MM.1S (cell line): ENCODE measurements around the gene SRPK2.

Experiments
- DNase-seq: peaks from one replicate; pipeline ENCODE4 v3.0.0-alpha.2; 2015
- H2AFZ ChIP-seq: fragments of 300-600 bp; sonication (generic); 2 replicates; pipeline ENCODE4 v1.6.0; 2016; ENCODE audit warnings: antibody characterized with exemption, low read length
- H3F3A ChIP-seq: fragments of 300-600 bp; sonication (generic); 2 replicates; pipeline ENCODE4 v1.6.1; 2016; ENCODE audit warnings: mild to moderate bottlenecking, antibody characterized with exemption, low read length, moderate library complexity, mixed read lengths; ENCODE audit not compliant: insufficient read depth
- H3K27ac ChIP-seq: fragments of 300-600 bp; sonication (generic); 2 replicates; pipeline ENCODE4 v1.5.1; 2016; ENCODE audit warnings: mild to moderate bottlenecking, low read length
- H3K27me3 ChIP-seq: fragments of 300-600 bp; sonication (generic); replicated peaks from 2 replicates; pipeline ENCODE4 v1.6.0; 2016; ENCODE audit warnings: low read length; ENCODE audit not compliant: insufficient read depth
- H3K36me3 ChIP-seq: fragments of 300-600 bp; sonication (generic); replicated peaks from 2 replicates; pipeline ENCODE4 v1.6.1; 2016; ENCODE audit warnings: mild to moderate bottlenecking, low read length, mixed read lengths; ENCODE audit not compliant: insufficient read depth
- H3K4me1 ChIP-seq: fragments of 300-600 bp; sonication (generic); 2 replicates; pipeline ENCODE4 v1.6.1; 2016; ENCODE audit warnings: low read length, mixed read lengths
- H3K4me2 ChIP-seq: fragments of 300-600 bp; sonication (generic); 2 replicates; pipeline ENCODE4 v1.6.0; 2016; ENCODE audit warnings: low read depth, low read length
- H3K4me3 ChIP-seq: fragments of 300-600 bp; sonication (generic); 2 replicates; pipeline ENCODE4 v1.5.1; 2016; ENCODE audit warnings: low read length, mixed read lengths
- H3K79me2 ChIP-seq: fragments of 300-600 bp; sonication (generic); 2 replicates; pipeline ENCODE4 v1.6.1; 2016; ENCODE audit warnings: mixed run types, low read length, mixed read lengths
- H3K9ac ChIP-seq: fragments of 300-600 bp; sonication (generic); 2 replicates; pipeline ENCODE4 v1.6.1; 2016; ENCODE audit warnings: low read length, mixed read lengths
- H3K9me2 ChIP-seq: fragments of 300-600 bp; sonication (generic); replicated peaks from 2 replicates; pipeline ENCODE4 v1.6.1; 2016; ENCODE audit warnings: mild to moderate bottlenecking, low read length, mixed read lengths; ENCODE audit not compliant: insufficient read depth
- H3K9me3 ChIP-seq: fragments of 300-600 bp; sonication (generic); replicated peaks from 2 replicates; pipeline ENCODE4 v1.6.1; 2016; ENCODE audit warnings: mild to moderate bottlenecking, low read length, mixed read lengths; ENCODE audit not compliant: insufficient read depth
- H4K20me1 ChIP-seq: fragments of 300-600 bp; sonication (generic); 2 replicates; pipeline ENCODE4 v1.6.1; 2016; ENCODE audit warnings: mild to moderate bottlenecking, low read length, moderate library complexity, mixed read lengths; ENCODE audit not compliant: insufficient read depth
- EZH2 ChIP-seq: fragments of 300-600 bp; sonication (generic); optimal IDR thresholded peaks from 2 replicates; pipeline ENCODE3; 2017; ENCODE audit warnings: low read depth, mild to moderate bottlenecking, antibody characterized with exemption, low read length, mixed read lengths
- EZH2phosphoT487 ChIP-seq: fragments of 300-600 bp; sonication (generic); IDR thresholded peaks from 2 replicates; pipeline ENCODE4 v1.6.1; 2018; ENCODE audit warnings: antibody characterized with exemption, low read length
- TF ChIP-seq, protein P1 (sequence below): fragments of 300-600 bp; sonication (generic); IDR thresholded peaks from 2 replicates; pipeline ENCODE4 v1.5.1; 2016; ENCODE audit warnings: antibody characterized with exemption, low read length, mixed read lengths

The SRPK2 gene

GRCh38 chr7:105087981-105088380 lies 300.7 kb downstream of the SRPK2 start:
- no peaks in the 10 kb centered on the region; the same call in 1 of the 2 replicates for H4K20me1 ChIP-seq
- no peaks in the 10 kb centered on the region for H3K9me3 ChIP-seq
- H3F3A ChIP-seq, result no peaks in the 10 kb centered on the region
- no peaks in the 10 kb centered on the region for H3K9me2 ChIP-seq
- H3K4me2 ChIP-seq, result no peak overlapping the region
- no peak overlapping the region for H3K27ac ChIP-seq
- H3K4me1 ChIP-seq, result no peaks in the 10 kb centered on the region
- H3K4me3 ChIP-seq, result no peak overlapping the region
- no peak for DNase-seq
- no peak overlapping the region for H3K9ac ChIP-seq
- H3K79me2 ChIP-seq, result peaks cover 56% of the 10 kb centered on the region
- H3K27me3 ChIP-seq, result no peaks in the 10 kb centered on the region
- H3K36me3 ChIP-seq, result peaks cover 4% of the 10 kb centered on the region; the same call in 1 of the 2 replicates
- H2AFZ ChIP-seq, result no peak overlapping the region
- TF ChIP-seq, protein P1, sequence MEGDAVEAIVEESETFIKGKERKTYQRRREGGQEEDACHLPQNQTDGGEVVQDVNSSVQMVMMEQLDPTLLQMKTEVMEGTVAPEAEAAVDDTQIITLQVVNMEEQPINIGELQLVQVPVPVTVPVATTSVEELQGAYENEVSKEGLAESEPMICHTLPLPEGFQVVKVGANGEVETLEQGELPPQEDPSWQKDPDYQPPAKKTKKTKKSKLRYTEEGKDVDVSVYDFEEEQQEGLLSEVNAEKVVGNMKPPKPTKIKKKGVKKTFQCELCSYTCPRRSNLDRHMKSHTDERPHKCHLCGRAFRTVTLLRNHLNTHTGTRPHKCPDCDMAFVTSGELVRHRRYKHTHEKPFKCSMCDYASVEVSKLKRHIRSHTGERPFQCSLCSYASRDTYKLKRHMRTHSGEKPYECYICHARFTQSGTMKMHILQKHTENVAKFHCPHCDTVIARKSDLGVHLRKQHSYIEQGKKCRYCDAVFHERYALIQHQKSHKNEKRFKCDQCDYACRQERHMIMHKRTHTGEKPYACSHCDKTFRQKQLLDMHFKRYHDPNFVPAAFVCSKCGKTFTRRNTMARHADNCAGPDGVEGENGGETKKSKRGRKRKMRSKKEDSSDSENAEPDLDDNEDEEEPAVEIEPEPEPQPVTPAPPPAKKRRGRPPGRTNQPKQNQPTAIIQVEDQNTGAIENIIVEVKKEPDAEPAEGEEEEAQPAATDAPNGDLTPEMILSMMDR, result no peak
- TF ChIP-seq EZH2phosphoT487 (no peak), EZH2 (no peak)

DNA sequence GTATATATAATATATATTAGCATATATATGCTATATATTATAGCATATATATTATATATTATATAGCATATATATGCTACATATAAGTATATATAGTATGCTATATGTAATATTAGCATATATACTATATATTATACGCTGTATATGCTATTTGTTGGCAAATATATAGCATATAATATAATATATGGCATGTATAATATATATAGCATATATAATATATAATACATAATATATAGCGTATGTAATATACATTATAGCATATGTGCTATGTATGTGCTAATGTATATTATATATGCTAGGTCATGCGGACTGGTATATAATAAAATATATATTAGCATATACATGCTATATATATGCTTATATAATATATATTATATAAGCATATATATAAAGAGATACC lies 301.9 kb downstream of the SRPK2 start:
- H3K79me2 ChIP-seq, result peaks cover 54% of the 10 kb centered on the region

DNA sequence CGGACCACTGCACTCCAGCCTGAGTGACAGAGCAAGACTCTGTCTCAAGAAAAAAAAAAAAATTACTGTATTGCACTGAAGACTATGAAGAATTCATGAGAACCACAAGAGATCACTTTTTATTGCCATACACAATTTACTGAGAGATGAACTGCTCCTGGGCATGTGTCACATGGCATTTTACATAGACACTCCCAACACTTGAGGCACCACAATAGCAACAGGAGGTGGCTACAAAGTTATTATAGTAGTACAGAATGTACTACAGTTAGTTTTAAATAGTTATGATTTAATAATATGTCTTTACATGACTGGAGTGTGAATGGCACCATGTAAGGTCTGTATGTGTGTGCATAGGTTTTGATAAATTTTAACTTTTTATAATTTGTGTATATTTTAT lies 304.1 kb downstream of the SRPK2 start:
- DNase-seq, result no peak
- TF ChIP-seq, protein P1, result no peak
- TF ChIP-seq EZH2phosphoT487 (no peak), EZH2 (no peak)
- Histone ChIP-seq H3K4me1 (no peaks in the 10 kb centered on the region), H3K27ac (no peak overlapping the region), H3K27me3 (no peaks in the 10 kb centered on the region), H3K36me3 (peaks cover 3% of the 10 kb centered on the region; the same call in 1 of the 2 replicates), H3F3A (no peaks in the 10 kb centered on the region), H3K9me3 (no peaks in the 10 kb centered on the region), H3K4me2 (no peak overlapping the region), H3K79me2 (peaks cover 48% of the 10 kb centered on the region), H4K20me1 (no peaks in the 10 kb centered on the region), H2AFZ (no peak overlapping the region), H3K9me2 (no peaks in the 10 kb centered on the region), H3K9ac (no peak overlapping the region), H3K4me3 (no peak overlapping the region)

More for the DNA sequence above, 301.9 kb downstream of the SRPK2 start:
- no peak overlapping the region for H2AFZ ChIP-seq
- H3K4me3 ChIP-seq, result no peak overlapping the region
- TF ChIP-seq EZH2 (no peak), EZH2phosphoT487 (no peak)
- TF ChIP-seq, protein P1, result no peak
- no peak overlapping the region for H3K9ac ChIP-seq
- no peaks in the 10 kb centered on the region for H3K9me3 ChIP-seq
- H4K20me1 ChIP-seq, result no peaks in the 10 kb centered on the region; the same call in 1 of the 2 replicates
- no peaks in the 10 kb centered on the region for H3K9me2 ChIP-seq
- H3K27me3 ChIP-seq, result no peaks in the 10 kb centered on the region
- DNase-seq, result no peak
- no peak overlapping the region for H3K4me2 ChIP-seq
- H3K36me3 ChIP-seq, result peaks cover 2% of the 10 kb centered on the region; the same call in 1 of the 2 replicates
- H3F3A ChIP-seq, result no peaks in the 10 kb centered on the region
- H3K27ac ChIP-seq, result no peak overlapping the region
- H3K4me1 ChIP-seq, result no peaks in the 10 kb centered on the region
